Measurements from ENCODE around the gene POLL. TPM values are rescaled to one million over a fixed set of nuclear protein-coding genes. Genes with fewer than 3 reads are reported as not detected.

Gene POLL
- total and polyA plus RNA-seq, 11 donors, result 12.3 to 21.6 (median 17.7) TPM

DNA sequence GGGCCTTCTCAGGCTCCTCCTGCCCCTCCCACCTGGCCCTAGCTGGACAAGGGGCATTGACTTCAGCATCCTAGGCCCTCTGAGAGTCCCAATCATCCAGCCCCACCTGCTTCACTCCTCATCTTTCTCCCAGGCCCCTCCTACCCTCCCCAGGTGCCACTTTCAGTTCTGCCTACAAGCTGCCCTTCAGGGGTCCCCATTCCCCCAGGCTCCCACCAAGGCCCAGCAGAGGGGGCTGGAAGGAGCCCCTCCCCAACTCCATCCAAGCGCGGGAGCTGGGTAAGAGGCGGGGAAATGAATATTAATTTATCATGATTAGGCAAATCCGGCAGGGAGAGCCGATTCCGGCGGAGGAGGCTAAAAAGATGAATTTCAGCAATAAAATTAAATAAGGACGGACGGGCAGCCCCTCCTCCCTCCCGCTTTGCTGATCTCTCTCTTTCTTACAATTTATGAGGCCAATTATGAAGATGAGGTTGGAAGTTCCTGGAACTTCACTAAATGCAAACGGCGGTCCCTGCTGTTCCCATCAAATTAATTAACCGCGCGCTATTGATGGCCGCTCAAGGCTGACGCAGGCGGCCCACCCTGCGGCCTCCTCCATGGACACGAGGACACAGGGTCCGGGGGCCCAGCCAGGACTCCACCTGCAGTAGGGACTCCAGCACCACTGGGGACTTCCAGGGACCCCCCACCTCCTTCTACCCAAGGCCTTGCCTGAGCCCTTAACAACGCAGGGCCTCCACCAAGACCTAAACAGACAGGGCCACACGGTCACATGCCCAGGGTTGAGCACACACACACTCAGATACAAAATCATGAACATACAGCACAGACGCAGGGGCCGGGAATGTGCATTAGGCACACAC lies 13.9 kb downstream of the POLL start:
- Histone ChIP-seq H3K4me3 (no peak overlapping the region), H3K9me3 (peaks cover 0 to 14% (median 10%) of the 10 kb centered on the region in 12 donors), H3K27ac (no peak overlapping the region), H3K4me1 (peaks cover 0 to 18% (median 14%) of the 10 kb centered on the region in 12 donors), H3K36me3 (peaks cover 0 to 17% (median 6%) of the 10 kb centered on the region in 9 donors), H3K27me3 (peaks cover 4 to 11% (median 9%) of the 10 kb centered on the region in 9 donors)
- ATAC-seq (no peak), DNase-seq (no peak)
- TF ChIP-seq CTCF (IDR thresholded peaks at IDR 0.05), result no peak
- no peak for TF ChIP-seq POLR2A (IDR thresholded peaks at IDR 0.05)
- 85 to 93% (median 91%) methylated on average over 25 of the region's 25 CpGs for WGBS, 4 donors
- intact Hi-C loops (cut with DNase I), result loop anchor here in 9 of 10 donors (5.0 to 10.0 kb wide), 7 partner anchors 272 to 412 kb away; no protein-coding TSS in a partner anchor

DNA sequence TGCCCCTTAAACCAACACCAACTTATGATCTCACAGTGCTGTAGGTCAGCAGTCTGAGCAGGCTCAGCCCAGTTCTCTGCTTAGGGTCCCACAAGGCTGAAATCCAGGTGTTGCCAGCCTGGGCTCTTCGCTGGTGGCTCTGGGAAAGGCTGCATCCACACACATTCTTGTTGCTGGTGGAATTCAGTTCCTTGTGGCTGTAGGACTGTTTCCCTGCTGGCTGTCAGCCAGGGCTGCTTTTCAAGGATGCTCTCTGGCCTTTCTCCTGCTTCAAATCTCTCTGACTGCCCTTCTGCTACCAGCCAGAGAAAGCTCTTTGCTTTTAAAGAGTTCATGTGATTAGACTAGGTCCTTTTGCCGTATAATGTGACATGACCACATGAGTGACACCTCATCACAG lies 15.3 kb downstream of the POLL start:
- ATAC-seq (no peak), DNase-seq (no peak)
- Histone ChIP-seq H3K27ac (no peak overlapping the region), H3K9me3 (peaks cover 0 to 14% (median 10%) of the 10 kb centered on the region in 12 donors), H3K4me3 (no peak overlapping the region), H3K36me3 (peaks cover 0 to 5% (median 0%) of the 10 kb centered on the region in 9 donors), H3K4me1 (peaks cover 0 to 18% (median 14%) of the 10 kb centered on the region in 12 donors), H3K27me3 (peaks cover 4 to 24% (median 13%) of the 10 kb centered on the region in 9 donors)
- WGBS, 4 donors, result 81 to 92% (median 83%) methylated on average over 2 of the region's 2 CpGs
- intact Hi-C loops (cut with DNase I), result loop anchor here in 9 of 10 donors (5.0 to 10.0 kb wide), 7 partner anchors 270 to 410 kb away; no protein-coding TSS in a partner anchor
- no peak for TF ChIP-seq CTCF (IDR thresholded peaks at IDR 0.05)
- TF ChIP-seq POLR2A (IDR thresholded peaks at IDR 0.05), result no peak

GRCh38 chr10:101572126-101572525 lies 15.9 kb downstream of the POLL start:
- no peak for ATAC-seq
- Histone ChIP-seq H3K27ac (no peak overlapping the region), H3K36me3 (peaks cover 0 to 4% (median 0%) of the 10 kb centered on the region in 9 donors), H3K27me3 (peaks cover 4 to 28% (median 19%) of the 10 kb centered on the region in 9 donors), H3K4me1 (peaks cover 0 to 18% (median 14%) of the 10 kb centered on the region in 12 donors), H3K9me3 (peaks cover 0 to 14% (median 10%) of the 10 kb centered on the region in 12 donors), H3K4me3 (no peak overlapping the region)
- intact Hi-C loops (cut with DNase I), result loop anchor here in 9 of 10 donors (5.0 to 10.0 kb wide), 7 partner anchors 270 to 410 kb away; no protein-coding TSS in a partner anchor
- TF ChIP-seq CTCF (IDR thresholded peaks at IDR 0.05), result no peak
- no peak for TF ChIP-seq POLR2A (IDR thresholded peaks at IDR 0.05)
- DNase-seq, result no peak
- whole genome bisulfite sequencing, 4 donors, result 86 to 97% (median 92%) methylated on average over 7 of the region's 7 CpGs

Measured in heart left ventricle (tissue), 16 donors.